Activated B cell treated with CpG ODN at 0.5 μM for 24 hours (primary cell): ENCODE data around the gene KCNK3. TPM values are rescaled to one million over a fixed set of nuclear protein-coding genes. Genes with fewer than 3 reads are reported as not detected.

Experiments used
- ATAC-seq: fragments of 200-7000 bp; cut with Tn5 transposase; one replicate; pipeline ENCODE4 v1.10.0; 2021; ENCODE audit warnings: low read depth, mild to moderate bottlenecking, moderate library complexity
- CTCF ChIA-PET: fragments of 350-600 bp; sonication (Branson Sonifier 250); formaldehyde crosslinking; loops from one replicate; lab custom pipeline; 2021; ENCODE audit warnings: antibody characterized with exemption; lab: Charles Lee
- POLR2A ChIA-PET: fragments of 350-600 bp; sonication (Branson Sonifier 250); formaldehyde crosslinking; loops from one replicate; lab custom pipeline; 2021; ENCODE audit warnings: antibody characterized with exemption; lab: Charles Lee
- DNase-seq: peaks from one replicate; pipeline ENCODE4 v3.0.0; 2022
- H3K27ac Mint-ChIP-seq: one replicate; pipeline ENCODE4 v1.8.0; 2020; ENCODE audit warnings: mixed read lengths
- H3K27me3 Mint-ChIP-seq: one replicate; pipeline ENCODE4 v1.8.0; 2021; ENCODE audit warnings: mixed read lengths
- H3K36me3 Mint-ChIP-seq: one replicate; pipeline ENCODE4 v1.8.0; 2021; ENCODE audit warnings: low read depth, mixed read lengths
- H3K4me1 Mint-ChIP-seq: one replicate; pipeline ENCODE4 v1.8.0; 2021; ENCODE audit warnings: mixed read lengths
- H3K4me3 Mint-ChIP-seq: one replicate; pipeline ENCODE4 v1.8.0; 2020; ENCODE audit warnings: mild to moderate bottlenecking, mixed read lengths
- H3K9me3 Mint-ChIP-seq: one replicate; pipeline ENCODE4 v1.8.0; 2020; ENCODE audit warnings: mixed read lengths
- intact Hi-C: fragments of 100-400 bp; cut with micrococcal nuclease; formaldehyde crosslinking; loops from one replicate; pipeline ENCODE4 v1.15.1; 2024
- total RNA-seq: library from RNA; stranded (reverse); gene quantifications from 2 replicates; pipeline ENCODE4 v1.2.3, GENCODE V29; 2022
- TF ChIP-seq, protein P1 (sequence below): fragments of 200-600 bp; IDR thresholded peaks from one replicate; pipeline ENCODE4 v1.8.0; 2022; ENCODE audit warnings: antibody characterized with exemption, mild to moderate bottlenecking

KCNK3 gene
- total RNA-seq, 1 donor from 2014 or later: not detected

DNA sequence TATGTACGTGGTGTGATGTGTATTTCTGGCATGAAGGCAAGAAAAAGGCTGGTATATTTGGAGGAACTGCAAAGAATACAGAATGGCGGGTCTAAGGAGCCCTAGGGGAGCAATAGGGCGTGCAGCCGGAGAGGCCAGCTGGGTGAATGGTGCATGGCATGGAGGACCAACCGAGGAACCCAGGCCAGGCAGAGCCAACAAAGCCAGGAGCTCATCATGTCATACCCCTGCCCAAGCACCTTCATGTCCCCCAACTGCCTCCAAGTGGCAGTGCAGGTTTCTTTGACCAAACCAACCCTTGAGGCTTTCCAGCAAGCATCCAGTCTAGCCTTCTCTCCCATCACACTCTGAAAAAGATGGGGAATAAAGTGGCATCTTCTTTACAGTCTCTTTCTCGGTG lies 8.9 kb upstream of the KCNK3 start:
- H3K4me1 Mint-ChIP-seq: no peaks in the 10 kb centered on the region
- intact Hi-C loops: no loop called here
- ChIA-PET POLR2A (no interaction called here), CTCF (no interaction called here)
- H3K27ac Mint-ChIP-seq: no peak overlapping the region
- H3K36me3 Mint-ChIP-seq: no peaks in the 10 kb centered on the region
- TF ChIP-seq, protein P1, sequence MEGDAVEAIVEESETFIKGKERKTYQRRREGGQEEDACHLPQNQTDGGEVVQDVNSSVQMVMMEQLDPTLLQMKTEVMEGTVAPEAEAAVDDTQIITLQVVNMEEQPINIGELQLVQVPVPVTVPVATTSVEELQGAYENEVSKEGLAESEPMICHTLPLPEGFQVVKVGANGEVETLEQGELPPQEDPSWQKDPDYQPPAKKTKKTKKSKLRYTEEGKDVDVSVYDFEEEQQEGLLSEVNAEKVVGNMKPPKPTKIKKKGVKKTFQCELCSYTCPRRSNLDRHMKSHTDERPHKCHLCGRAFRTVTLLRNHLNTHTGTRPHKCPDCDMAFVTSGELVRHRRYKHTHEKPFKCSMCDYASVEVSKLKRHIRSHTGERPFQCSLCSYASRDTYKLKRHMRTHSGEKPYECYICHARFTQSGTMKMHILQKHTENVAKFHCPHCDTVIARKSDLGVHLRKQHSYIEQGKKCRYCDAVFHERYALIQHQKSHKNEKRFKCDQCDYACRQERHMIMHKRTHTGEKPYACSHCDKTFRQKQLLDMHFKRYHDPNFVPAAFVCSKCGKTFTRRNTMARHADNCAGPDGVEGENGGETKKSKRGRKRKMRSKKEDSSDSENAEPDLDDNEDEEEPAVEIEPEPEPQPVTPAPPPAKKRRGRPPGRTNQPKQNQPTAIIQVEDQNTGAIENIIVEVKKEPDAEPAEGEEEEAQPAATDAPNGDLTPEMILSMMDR: no peak
- no peak for ATAC-seq
- H3K9me3 Mint-ChIP-seq: no peaks in the 10 kb centered on the region
- peaks cover 26% of the 10 kb centered on the region for H3K27me3 Mint-ChIP-seq
- no peak for DNase-seq
- no peak overlapping the region for H3K4me3 Mint-ChIP-seq

DNA sequence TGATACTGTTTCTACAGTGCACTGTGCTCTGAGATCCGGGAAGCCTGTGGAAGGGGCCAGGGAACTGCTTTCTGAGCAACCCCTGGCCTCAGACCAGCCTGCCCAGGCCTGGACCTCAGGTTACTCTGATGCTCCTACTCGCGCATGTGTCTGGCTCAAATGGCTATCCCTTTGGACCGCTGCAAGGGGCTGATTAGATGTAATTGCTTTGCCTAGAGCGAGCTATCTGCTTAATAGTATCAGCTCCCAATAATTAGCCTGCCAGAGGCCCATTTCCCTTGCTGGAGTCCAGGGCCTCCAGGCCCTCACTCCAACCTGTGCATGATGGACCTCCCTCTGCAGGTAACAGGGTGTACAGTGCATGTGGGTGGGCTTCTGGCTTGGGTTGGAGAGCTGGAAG lies 7.2 kb upstream of the KCNK3 start:
- H3K27ac Mint-ChIP-seq: no peak overlapping the region
- CTCF ChIA-PET: no interaction called here
- H3K27me3 Mint-ChIP-seq: peaks cover 33% of the 10 kb centered on the region

DNA sequence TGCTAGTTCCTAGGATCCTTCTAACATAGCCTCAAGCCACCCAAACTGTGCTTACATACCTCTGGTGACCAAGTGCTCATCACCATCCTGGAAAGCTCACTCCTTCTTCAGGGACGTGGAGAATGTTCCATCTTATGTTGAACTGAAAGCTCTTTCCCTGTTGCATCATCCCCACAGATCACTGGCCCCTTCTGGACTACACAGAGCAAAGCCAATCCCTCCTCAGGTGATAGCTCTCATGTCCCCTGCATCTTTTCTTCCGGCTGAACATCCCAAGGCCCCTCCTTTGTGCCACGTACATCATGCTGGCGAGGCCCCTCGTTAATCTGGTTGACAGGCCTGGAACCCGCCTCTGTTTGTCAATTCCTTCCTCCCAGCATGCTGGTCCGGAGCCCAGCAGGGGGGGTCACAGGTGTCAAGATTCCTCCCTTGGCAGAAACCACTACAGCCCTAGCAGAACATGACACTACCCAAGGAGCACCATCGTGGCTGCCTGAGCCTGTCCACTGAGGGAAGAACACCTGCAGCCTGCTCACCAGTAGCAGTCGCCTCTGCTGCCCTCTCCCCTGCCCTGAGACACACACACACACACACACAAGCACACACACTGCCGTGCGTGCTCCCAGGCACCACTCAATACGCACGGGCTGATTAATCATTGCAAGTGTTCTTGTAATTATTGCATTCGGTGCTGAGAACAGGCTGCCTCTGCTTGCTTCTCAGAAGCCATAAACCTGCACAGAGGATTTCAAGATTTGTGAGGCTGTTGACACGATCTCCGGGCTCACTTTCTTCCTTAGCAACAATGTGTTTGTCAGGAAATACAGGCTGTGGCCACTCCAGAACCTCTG lies 6.3 kb upstream of the KCNK3 start:
- H3K27me3 Mint-ChIP-seq: peaks cover 40% of the 10 kb centered on the region
- DNase-seq (no peak), ATAC-seq (no peak)
- ChIA-PET CTCF (no interaction called here), POLR2A (no interaction called here)
- H3K27ac Mint-ChIP-seq: no peak overlapping the region
- H3K36me3 Mint-ChIP-seq: no peaks in the 10 kb centered on the region
- no peaks in the 10 kb centered on the region for H3K4me1 Mint-ChIP-seq
- intact Hi-C loops: no loop called here
- H3K9me3 Mint-ChIP-seq: no peaks in the 10 kb centered on the region
- TF ChIP-seq, protein P1: no peak
- H3K4me3 Mint-ChIP-seq: no peak overlapping the region

More for the DNA sequence above, 7.2 kb upstream of the KCNK3 start:
- ATAC-seq: no peak
- Mint-ChIP-seq H3K36me3 (no peaks in the 10 kb centered on the region), H3K9me3 (no peaks in the 10 kb centered on the region), H3K4me1 (no peaks in the 10 kb centered on the region), H3K4me3 (no peak overlapping the region)
- POLR2A ChIA-PET: no interaction called here
- DNase-seq: no peak
- intact Hi-C loops: no loop called here
- TF ChIP-seq, protein P1: no peak

DNA sequence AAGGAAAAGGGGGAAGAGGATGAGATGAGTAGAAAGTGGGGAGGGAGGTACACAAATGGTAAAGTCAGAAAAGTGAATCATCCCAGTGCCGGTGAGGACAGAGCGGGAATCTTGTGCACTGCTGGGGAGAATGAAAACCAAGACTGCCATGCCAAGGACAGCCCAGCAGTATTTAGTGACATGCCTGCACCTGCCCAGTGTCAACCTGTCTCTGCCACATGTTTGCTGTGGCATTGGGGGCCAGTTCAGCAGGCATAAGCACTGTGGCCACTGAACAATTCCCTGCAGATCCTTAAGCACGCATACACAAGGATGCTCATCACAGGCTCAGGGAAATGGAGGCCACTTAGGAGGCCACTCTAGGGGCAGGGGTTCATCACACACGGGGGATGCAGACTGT lies 5.2 kb upstream of the KCNK3 start:
- TF ChIP-seq, protein P1: no peak
- ChIA-PET CTCF (no interaction called here), POLR2A (no interaction called here)
- Mint-ChIP-seq H3K4me3 (no peak overlapping the region), H3K27ac (no peak overlapping the region), H3K4me1 (peaks cover 2% of the 10 kb centered on the region), H3K9me3 (no peaks in the 10 kb centered on the region), H3K27me3 (peaks cover 44% of the 10 kb centered on the region), H3K36me3 (no peaks in the 10 kb centered on the region)
- no peak for ATAC-seq
- no peak for DNase-seq
- intact Hi-C loops: no loop called here

DNA sequence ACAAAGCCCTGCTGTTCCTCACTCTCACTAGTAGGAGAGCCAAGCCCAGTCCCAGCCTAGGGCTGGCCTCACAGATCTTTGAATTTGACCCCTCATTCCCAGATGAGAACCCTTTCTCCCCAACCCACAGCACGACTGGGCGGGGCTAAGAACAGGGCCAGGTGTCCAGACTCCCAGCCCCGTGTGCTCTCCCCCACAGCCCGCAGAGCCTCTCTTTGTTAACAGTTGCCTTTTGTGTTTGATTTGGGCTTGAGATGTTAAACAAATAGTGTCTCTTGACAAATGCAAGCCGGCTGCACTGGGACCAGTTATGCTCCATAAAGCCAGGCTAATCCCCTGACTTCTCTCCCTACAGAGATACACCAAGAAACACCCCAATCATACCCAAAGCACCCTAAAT lies 4.7 kb upstream of the KCNK3 start:
- intact Hi-C loops: no loop called here
- TF ChIP-seq, protein P1: no peak
- no peaks in the 10 kb centered on the region for H3K9me3 Mint-ChIP-seq
- peaks cover 41% of the 10 kb centered on the region for H3K27me3 Mint-ChIP-seq
- H3K36me3 Mint-ChIP-seq: no peaks in the 10 kb centered on the region
- H3K27ac Mint-ChIP-seq: no peak overlapping the region
- DNase-seq (no peak), ATAC-seq (no peak)
- ChIA-PET CTCF (no interaction called here), POLR2A (no interaction called here)
- peaks cover 2% of the 10 kb centered on the region for H3K4me1 Mint-ChIP-seq
- no peak overlapping the region for H3K4me3 Mint-ChIP-seq
